Measurements from ENCODE around the gene IGSF9B. TPM values are rescaled to one million over a fixed set of nuclear protein-coding genes. Genes with fewer than 3 reads are reported as not detected.

IGSF9B gene
- total RNA-seq, 4 donors from 2014 or later, result 6.6 to 15.0 (median 9.5) TPM

DNA sequence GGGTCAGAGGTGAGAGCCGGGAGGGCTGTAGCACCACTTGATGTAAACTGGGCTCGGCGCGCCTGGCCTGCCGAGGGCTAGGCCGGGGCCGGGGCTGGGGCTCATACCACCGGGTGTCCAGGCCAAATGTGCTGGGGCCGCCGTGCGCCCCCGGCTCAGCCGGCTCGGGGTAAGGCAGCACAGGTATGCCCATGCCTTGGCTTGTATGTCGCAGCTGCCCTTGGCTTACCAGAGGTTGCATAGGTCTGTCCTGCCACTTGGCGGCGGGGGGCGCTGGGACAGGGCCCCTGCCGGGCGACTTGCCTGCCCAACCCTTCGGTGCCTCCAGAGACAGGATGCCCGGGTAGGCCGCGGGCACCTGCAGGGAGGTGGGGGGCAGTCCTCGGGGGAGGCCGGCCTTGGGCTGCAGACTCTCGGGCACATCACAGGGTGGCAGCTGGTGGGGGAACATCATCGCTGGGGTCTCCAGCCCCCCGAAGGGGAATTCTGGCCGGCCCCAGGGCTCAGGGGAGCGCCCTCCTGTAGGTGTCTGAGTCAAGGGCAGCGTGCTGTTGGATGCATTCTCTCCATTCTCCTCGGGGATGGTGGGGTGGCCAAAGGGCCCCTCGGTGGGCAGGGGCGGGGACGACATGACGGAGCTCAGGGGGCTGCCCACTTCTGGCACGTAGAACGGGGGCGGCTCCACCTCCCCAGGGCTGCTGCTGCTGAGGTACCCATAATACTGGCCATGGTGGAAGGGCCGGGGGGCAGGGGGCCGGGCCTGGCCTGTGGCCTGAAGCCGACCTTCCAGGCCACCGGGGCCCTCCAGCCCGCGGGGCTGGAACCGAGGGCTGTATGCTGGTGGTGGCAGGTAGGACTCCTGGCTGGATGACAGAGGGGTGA lies 36.4 kb downstream of the IGSF9B start:
- no peak overlapping the region for H3K4me3 ChIP-seq
- TF ChIP-seq EP300 (IDR thresholded peaks at IDR 0.05) (no peak), POLR2AphosphoS5 (IDR thresholded peaks at IDR 0.05) (no peak), POLR2A (IDR thresholded peaks at IDR 0.05) (no peak), CTCF (IDR thresholded peaks at IDR 0.05) (no peak)
- 89% methylated on average over 18 of the region's 47 CpGs for WGBS
- H3K27ac ChIP-seq, result no peak overlapping the region
- H3K27me3 ChIP-seq, result peaks cover 18% of the 10 kb centered on the region
- DNase-seq (ENCODE audit: low spot score in 2 of 2), result no peak
- peaks cover 26% of the 10 kb centered on the region for H3K36me3 ChIP-seq
- no peaks in the 10 kb centered on the region for H3K4me1 ChIP-seq
- H3K9me3 ChIP-seq, result no peaks in the 10 kb centered on the region

GRCh38 chr11:133919330-133920108 lies 37.2 kb downstream of the IGSF9B start:
- Histone ChIP-seq H3K27me3 (peaks cover 18% of the 10 kb centered on the region), H3K36me3 (peaks cover 18% of the 10 kb centered on the region), H3K4me1 (no peaks in the 10 kb centered on the region), H3K9me3 (no peaks in the 10 kb centered on the region), H3K4me3 (no peak overlapping the region), H3K27ac (no peak overlapping the region)
- TF ChIP-seq CTCF (IDR thresholded peaks at IDR 0.05) (no peak), EP300 (IDR thresholded peaks at IDR 0.05) (no peak), POLR2AphosphoS5 (IDR thresholded peaks at IDR 0.05) (no peak), POLR2A (IDR thresholded peaks at IDR 0.05) (no peak)
- WGBS, result 20% methylated on average over 1 of the region's 66 CpGs
- DNase-seq (ENCODE audit: low spot score in 2 of 2), result no peak

GRCh38 chr11:133918608-133919260 lies 38.0 kb downstream of the IGSF9B start:
- Histone ChIP-seq H3K9me3 (no peaks in the 10 kb centered on the region), H3K4me3 (no peak overlapping the region), H3K27ac (no peak overlapping the region), H3K36me3 (peaks cover 18% of the 10 kb centered on the region), H3K27me3 (peaks cover 18% of the 10 kb centered on the region), H3K4me1 (no peaks in the 10 kb centered on the region)
- TF ChIP-seq POLR2A (IDR thresholded peaks at IDR 0.05) (no peak), CTCF (IDR thresholded peaks at IDR 0.05) (no peak)
- 24% methylated on average over 23 of the region's 26 CpGs for WGBS
- DNase-seq (ENCODE audit: low spot score in 2 of 2), result no peak

DNA sequence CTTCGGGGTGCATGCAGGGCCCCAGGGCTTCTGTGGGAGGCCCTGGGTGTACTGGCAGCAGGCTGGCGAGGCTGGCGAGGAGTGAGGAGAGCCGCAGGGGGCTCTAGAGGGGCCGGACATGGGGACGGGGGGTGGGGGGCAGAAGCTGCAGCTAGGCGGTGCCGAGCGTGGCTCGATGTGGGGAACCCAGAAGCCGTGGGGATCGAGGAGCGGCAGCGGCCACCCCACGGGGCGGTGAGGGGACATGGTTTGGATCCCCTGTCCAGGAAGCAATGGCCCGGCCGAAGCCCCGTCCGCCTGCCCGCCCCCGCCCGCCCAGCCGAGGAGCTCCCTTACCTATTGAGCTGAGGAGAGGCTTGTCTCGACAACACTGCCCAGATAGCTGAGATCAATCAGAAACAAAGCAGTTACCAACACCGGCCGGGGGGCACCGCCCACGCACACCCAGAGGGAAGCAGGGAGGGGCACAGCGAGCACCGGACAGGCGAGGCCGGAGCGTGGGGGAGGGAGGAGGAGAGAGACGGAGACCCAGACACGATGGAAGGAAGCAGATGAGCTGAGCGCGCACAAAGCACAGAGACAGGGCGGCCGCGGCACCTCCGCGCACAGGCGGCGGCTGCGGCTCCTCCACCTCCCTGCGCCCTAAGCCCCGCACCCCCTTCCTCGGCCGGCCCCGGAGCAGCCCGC lies 38.7 kb downstream of the IGSF9B start:
- H3K9me3 ChIP-seq, result no peaks in the 10 kb centered on the region
- TF ChIP-seq EP300 (IDR thresholded peaks at IDR 0.05) (no peak), POLR2AphosphoS5 (IDR thresholded peaks at IDR 0.05) (no peak), CTCF (IDR thresholded peaks at IDR 0.05) (no peak), POLR2A (IDR thresholded peaks at IDR 0.05) (no peak)
- no peak overlapping the region for H3K4me3 ChIP-seq
- no peaks in the 10 kb centered on the region for H3K4me1 ChIP-seq
- WGBS, result 56% methylated on average over 38 of the region's 52 CpGs
- H3K27ac ChIP-seq, result no peak overlapping the region
- peaks cover 13% of the 10 kb centered on the region for H3K36me3 ChIP-seq
- H3K27me3 ChIP-seq, result peaks cover 18% of the 10 kb centered on the region
- DNase-seq (ENCODE audit: low spot score in 2 of 2), result no peak

Measured in suprapubic skin (tissue), 4 donors.